ACC112 (cell line): Measurements from ENCODE around the gene TEAD1.

Source experiments
- H2AFZ ChIP-seq: fragments of 200-600 bp; sonication (generic); one replicate; pipeline ENCODE4 v1.6.0; 2017; ENCODE audit warnings: antibody characterized with exemption, low read length; ENCODE audit not compliant: unreplicated experiment
- H3K27ac ChIP-seq: fragments of 200-600 bp; sonication (generic); 2 replicates; pipeline ENCODE4 v1.5.1; 2014; ENCODE audit warnings: low read depth, mild to moderate bottlenecking, antibody characterized with exemption, low read length, moderate library complexity
- H3K27me3 ChIP-seq: fragments of 200-600 bp; sonication (generic); 2 replicates; pipeline ENCODE4 v1.6.1; 2014; ENCODE audit warnings: mild to moderate bottlenecking, antibody characterized with exemption, low read length, moderate library complexity, mixed read lengths; ENCODE audit not compliant: insufficient read depth
- H3K36me3 ChIP-seq: fragments of 200-600 bp; sonication (generic); 2 replicates; pipeline ENCODE4 v1.6.1; 2016; ENCODE audit warnings: mild to moderate bottlenecking, antibody characterized with exemption, low read length, moderate library complexity, mixed read lengths; ENCODE audit not compliant: insufficient read depth
- H3K4me1 ChIP-seq: fragments of 200-600 bp; sonication (generic); one replicate; pipeline ENCODE4 v1.6.1; 2016; ENCODE audit warnings: low read length, mixed read lengths; ENCODE audit not compliant: insufficient read depth, unreplicated experiment, control insufficient read depth
- H3K4me3 ChIP-seq: fragments of 200-600 bp; sonication (generic); 2 replicates; pipeline ENCODE4 v1.5.1; 2014; ENCODE audit warnings: mild to moderate bottlenecking, low read depth, low read length
- H3K79me2 ChIP-seq: fragments of 200-600 bp; sonication (generic); one replicate; pipeline ENCODE4 v1.6.0; 2016; ENCODE audit warnings: low read length; ENCODE audit not compliant: control insufficient read depth, unreplicated experiment, insufficient read depth

TEAD1 gene

GRCh38 chr11:12906501-12906900 is 232.3 kb downstream of the TEAD1 start:
- Histone ChIP-seq H3K27me3 (no peaks in the 10 kb centered on the region), H2AFZ (no peak overlapping the region), H3K4me1 (peaks cover 15% of the 10 kb centered on the region), H3K36me3 (peaks cover 43% of the 10 kb centered on the region), H3K79me2 (no peaks in the 10 kb centered on the region), H3K4me3 (no peak overlapping the region), H3K27ac (no peak overlapping the region)

- Histone ChIP-seq H3K36me3 (peaks cover 18% of the 10 kb centered on the region), H3K27ac (no peak overlapping the region)
Measured at GRCh38 chr11:12909879-12910278, 235.7 kb downstream of the TEAD1 start.

GRCh38 chr11:12914400-12914912 is 240.2 kb downstream of the TEAD1 start:
- H3K79me2 ChIP-seq: peaks cover 2% of the 10 kb centered on the region
- H3K4me1 ChIP-seq: no peaks in the 10 kb centered on the region

More at GRCh38 chr11:12909879-12910278, 235.7 kb downstream of the TEAD1 start:
- no peak overlapping the region for H3K4me3 ChIP-seq
- H3K4me1 ChIP-seq: peaks cover 7% of the 10 kb centered on the region
- H3K27me3 ChIP-seq: no peaks in the 10 kb centered on the region
- H2AFZ ChIP-seq: no peak overlapping the region
- peaks cover 2% of the 10 kb centered on the region for H3K79me2 ChIP-seq

GRCh38 chr11:12915093-12915492 is 240.9 kb downstream of the TEAD1 start:
- no peak overlapping the region for H2AFZ ChIP-seq
- H3K4me3 ChIP-seq: no peak overlapping the region
- H3K27me3 ChIP-seq: no peaks in the 10 kb centered on the region
- H3K79me2 ChIP-seq: peaks cover 2% of the 10 kb centered on the region
- no peaks in the 10 kb centered on the region for H3K4me1 ChIP-seq
- H3K36me3 ChIP-seq: peaks cover 8% of the 10 kb centered on the region; the same call in 1 of the 2 replicates
- no peak overlapping the region for H3K27ac ChIP-seq

More at GRCh38 chr11:12914400-12914912, 240.2 kb downstream of the TEAD1 start:
- Histone ChIP-seq H2AFZ (no peak overlapping the region), H3K4me3 (no peak overlapping the region), H3K36me3 (peaks cover 8% of the 10 kb centered on the region; the same call in 1 of the 2 replicates), H3K27ac (no peak overlapping the region), H3K27me3 (no peaks in the 10 kb centered on the region)

GRCh38 chr11:12917822-12918221 is 243.6 kb downstream of the TEAD1 start:
- Histone ChIP-seq H2AFZ (no peak overlapping the region), H3K4me1 (no peaks in the 10 kb centered on the region), H3K36me3 (0 out of 2 replicates have a peak, but pooled peaks cover 16% of the 10 kb centered on the region), H3K4me3 (no peak overlapping the region), H3K27me3 (no peaks in the 10 kb centered on the region), H3K27ac (no peak overlapping the region), H3K79me2 (peaks cover 2% of the 10 kb centered on the region)

- H3K4me3 ChIP-seq: no peak overlapping the region
- H2AFZ ChIP-seq: no peak overlapping the region
- no peaks in the 10 kb centered on the region for H3K27me3 ChIP-seq
- 0 out of 2 replicates have a peak, but pooled peaks cover 16% of the 10 kb centered on the region for H3K36me3 ChIP-seq
- H3K4me1 ChIP-seq: no peaks in the 10 kb centered on the region
- H3K79me2 ChIP-seq: no peaks in the 10 kb centered on the region
- H3K27ac ChIP-seq: no peak overlapping the region
Measured at GRCh38 chr11:12918667-12919066, 244.4 kb downstream of the TEAD1 start.

GRCh38 chr11:12922418-12922817 is 248.2 kb downstream of the TEAD1 start:
- H3K4me3 ChIP-seq: no peak overlapping the region
- H3K27me3 ChIP-seq: no peaks in the 10 kb centered on the region
- no peak overlapping the region for H3K27ac ChIP-seq
- no peak overlapping the region for H2AFZ ChIP-seq
- 0 out of 2 replicates have a peak, but pooled peaks cover 17% of the 10 kb centered on the region for H3K36me3 ChIP-seq
- no peaks in the 10 kb centered on the region for H3K79me2 ChIP-seq
- H3K4me1 ChIP-seq: no peaks in the 10 kb centered on the region

- Histone ChIP-seq H3K4me1 (no peaks in the 10 kb centered on the region), H3K79me2 (no peaks in the 10 kb centered on the region), H3K27ac (no peak overlapping the region), H3K4me3 (no peak overlapping the region), H2AFZ (no peak overlapping the region), H3K27me3 (no peaks in the 10 kb centered on the region), H3K36me3 (0 out of 2 replicates have a peak, but pooled peaks cover 17% of the 10 kb centered on the region)
Measured at GRCh38 chr11:12922980-12923507, 248.8 kb downstream of the TEAD1 start.

- H3K27me3 ChIP-seq: no peaks in the 10 kb centered on the region
- H3K79me2 ChIP-seq: no peaks in the 10 kb centered on the region
- no peak overlapping the region for H2AFZ ChIP-seq
- peaks cover 21% of the 10 kb centered on the region; the same call in 1 of the 2 replicates for H3K36me3 ChIP-seq
- H3K27ac ChIP-seq: no peak overlapping the region
- H3K4me3 ChIP-seq: no peak overlapping the region
- H3K4me1 ChIP-seq: no peaks in the 10 kb centered on the region
Measured at GRCh38 chr11:12924650-12925049, 250.4 kb downstream of the TEAD1 start.

GRCh38 chr11:12925520-12925919 is 251.3 kb downstream of the TEAD1 start:
- peaks cover 27% of the 10 kb centered on the region; the same call in 1 of the 2 replicates for H3K36me3 ChIP-seq
- H3K4me3 ChIP-seq: no peak overlapping the region
- no peak overlapping the region for H3K27ac ChIP-seq
- no peak overlapping the region for H2AFZ ChIP-seq
- H3K79me2 ChIP-seq: no peaks in the 10 kb centered on the region
- H3K27me3 ChIP-seq: no peaks in the 10 kb centered on the region
- no peaks in the 10 kb centered on the region for H3K4me1 ChIP-seq

GRCh38 chr11:12927221-12927620 is 253.0 kb downstream of the TEAD1 start:
- Histone ChIP-seq H3K4me1 (no peaks in the 10 kb centered on the region), H2AFZ (no peak overlapping the region), H3K4me3 (no peak overlapping the region), H3K36me3 (peaks cover 33% of the 10 kb centered on the region), H3K79me2 (no peaks in the 10 kb centered on the region), H3K27ac (no peak overlapping the region), H3K27me3 (no peaks in the 10 kb centered on the region)
